Measurements from ENCODE around the gene SEMA3D.

DNA sequence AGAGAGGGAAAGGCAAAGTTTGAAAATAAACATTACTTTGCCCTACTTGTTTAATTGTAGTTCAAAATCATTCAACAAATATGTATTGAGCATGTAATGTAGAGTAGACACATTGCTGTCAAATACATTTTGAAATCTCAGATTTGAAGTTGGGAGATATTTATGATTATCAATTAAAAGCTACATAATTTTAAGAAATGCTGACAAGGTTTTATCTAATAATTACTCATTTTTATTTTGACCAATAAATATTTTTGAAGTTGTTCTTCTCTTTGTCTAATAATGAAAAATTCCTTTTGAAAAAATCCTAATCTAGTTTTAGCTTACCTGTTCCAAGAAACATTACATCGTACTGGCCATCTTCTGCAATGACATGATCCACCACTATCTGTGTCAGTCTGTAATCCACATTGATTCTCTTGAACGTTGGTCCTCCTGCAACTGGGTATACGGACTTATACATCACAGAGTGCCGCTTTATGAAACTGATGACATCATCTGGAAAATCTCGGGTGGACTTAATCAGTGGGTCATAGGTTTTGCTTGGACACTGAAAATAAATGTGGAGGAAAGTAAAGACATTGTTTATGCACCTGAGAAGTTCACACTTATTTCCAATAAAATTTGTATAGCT is 164.7 kb downstream of the SEMA3D start:
- TF ChIP-seq, protein P1, sequence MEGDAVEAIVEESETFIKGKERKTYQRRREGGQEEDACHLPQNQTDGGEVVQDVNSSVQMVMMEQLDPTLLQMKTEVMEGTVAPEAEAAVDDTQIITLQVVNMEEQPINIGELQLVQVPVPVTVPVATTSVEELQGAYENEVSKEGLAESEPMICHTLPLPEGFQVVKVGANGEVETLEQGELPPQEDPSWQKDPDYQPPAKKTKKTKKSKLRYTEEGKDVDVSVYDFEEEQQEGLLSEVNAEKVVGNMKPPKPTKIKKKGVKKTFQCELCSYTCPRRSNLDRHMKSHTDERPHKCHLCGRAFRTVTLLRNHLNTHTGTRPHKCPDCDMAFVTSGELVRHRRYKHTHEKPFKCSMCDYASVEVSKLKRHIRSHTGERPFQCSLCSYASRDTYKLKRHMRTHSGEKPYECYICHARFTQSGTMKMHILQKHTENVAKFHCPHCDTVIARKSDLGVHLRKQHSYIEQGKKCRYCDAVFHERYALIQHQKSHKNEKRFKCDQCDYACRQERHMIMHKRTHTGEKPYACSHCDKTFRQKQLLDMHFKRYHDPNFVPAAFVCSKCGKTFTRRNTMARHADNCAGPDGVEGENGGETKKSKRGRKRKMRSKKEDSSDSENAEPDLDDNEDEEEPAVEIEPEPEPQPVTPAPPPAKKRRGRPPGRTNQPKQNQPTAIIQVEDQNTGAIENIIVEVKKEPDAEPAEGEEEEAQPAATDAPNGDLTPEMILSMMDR (IDR thresholded peaks at IDR 0.05; ENCODE audit: extremely low read depth in 1 of 2, insufficient read depth in 1 of 2, low read depth in 1 of 2, low read length in 2 of 2) = no peak
- TF ChIP-seq POLR2A (IDR thresholded peaks at IDR 0.05; ENCODE audit: low read depth, low read length) = no peak
- TF ChIP-seq, protein P2, sequence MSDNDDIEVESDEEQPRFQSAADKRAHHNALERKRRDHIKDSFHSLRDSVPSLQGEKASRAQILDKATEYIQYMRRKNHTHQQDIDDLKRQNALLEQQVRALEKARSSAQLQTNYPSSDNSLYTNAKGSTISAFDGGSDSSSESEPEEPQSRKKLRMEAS (IDR thresholded peaks at IDR 0.05; ENCODE audit: insufficient read depth, insufficient read length) = no peak
- no peak for TF ChIP-seq POLR2AphosphoS5 (IDR thresholded peaks at IDR 0.05; ENCODE audit: insufficient read depth, low read depth, low read length)

Measured in endothelial cell of umbilical vein (primary cell).